RWPE1 (cell line): ENCODE measurements around the gene MYH10.

Source experiments
- CTCF ChIA-PET: fragments of 350-600 bp; sonication (Branson Sonifier 250); formaldehyde crosslinking; extraction: SDS; loops from one replicate; lab custom pipeline; 2021; lab: Yijun Ruan, JAX
- POLR2A ChIA-PET: fragments of 400-600 bp; formaldehyde crosslinking; extraction: SDS; loops from one replicate; lab custom pipeline; 2020; ENCODE audit warnings: antibody characterized with exemption; ENCODE audit not compliant: low non-redundant PET; lab: Yijun Ruan, JAX
- DNase-seq: peaks from one replicate; pipeline ENCODE4 v3.0.0; 2012; ENCODE audit warnings: low spot score
- H3K27ac ChIP-seq: fragments of 450-650 bp; 2 replicates; pipeline ENCODE4 v1.5.1; 2017
- TF ChIP-seq, protein P1 (sequence below): fragments of 450-650 bp; conservative IDR thresholded peaks from 2 replicates; pipeline ENCODE4 v1.5.1; 2017; ENCODE audit warnings: low read depth, mild to moderate bottlenecking

The MYH10 gene

DNA sequence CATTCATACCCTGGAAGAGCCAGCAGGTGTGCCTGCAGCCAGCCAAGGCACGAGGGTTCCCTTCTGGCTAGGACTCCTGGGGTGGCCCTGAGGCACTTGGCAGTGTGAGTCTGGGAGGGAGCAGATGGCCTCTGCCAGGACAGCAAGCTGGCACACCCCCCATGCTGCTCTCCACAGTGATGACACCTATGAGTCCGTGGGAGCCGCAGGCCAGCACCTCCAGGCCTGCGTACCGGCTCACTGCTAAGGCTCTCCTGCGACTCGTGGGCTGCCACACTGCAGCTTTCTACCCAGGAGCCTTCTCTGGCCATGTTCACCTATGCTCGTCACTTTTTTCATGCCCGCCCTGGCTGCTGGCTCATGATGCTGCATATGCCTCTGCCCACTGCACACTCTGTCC, 126.7 kb downstream of the MYH10 start:
- DNase-seq = no peak
- POLR2A ChIA-PET = no interaction called here
- no peak overlapping the region for H3K27ac ChIP-seq
- TF ChIP-seq, protein P1, sequence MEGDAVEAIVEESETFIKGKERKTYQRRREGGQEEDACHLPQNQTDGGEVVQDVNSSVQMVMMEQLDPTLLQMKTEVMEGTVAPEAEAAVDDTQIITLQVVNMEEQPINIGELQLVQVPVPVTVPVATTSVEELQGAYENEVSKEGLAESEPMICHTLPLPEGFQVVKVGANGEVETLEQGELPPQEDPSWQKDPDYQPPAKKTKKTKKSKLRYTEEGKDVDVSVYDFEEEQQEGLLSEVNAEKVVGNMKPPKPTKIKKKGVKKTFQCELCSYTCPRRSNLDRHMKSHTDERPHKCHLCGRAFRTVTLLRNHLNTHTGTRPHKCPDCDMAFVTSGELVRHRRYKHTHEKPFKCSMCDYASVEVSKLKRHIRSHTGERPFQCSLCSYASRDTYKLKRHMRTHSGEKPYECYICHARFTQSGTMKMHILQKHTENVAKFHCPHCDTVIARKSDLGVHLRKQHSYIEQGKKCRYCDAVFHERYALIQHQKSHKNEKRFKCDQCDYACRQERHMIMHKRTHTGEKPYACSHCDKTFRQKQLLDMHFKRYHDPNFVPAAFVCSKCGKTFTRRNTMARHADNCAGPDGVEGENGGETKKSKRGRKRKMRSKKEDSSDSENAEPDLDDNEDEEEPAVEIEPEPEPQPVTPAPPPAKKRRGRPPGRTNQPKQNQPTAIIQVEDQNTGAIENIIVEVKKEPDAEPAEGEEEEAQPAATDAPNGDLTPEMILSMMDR = no peak
- CTCF ChIA-PET = interaction anchor here (0.8 to 0.9 kb wide), 2 partner anchors 8 to 391 kb away, joined by 3 to 5 read pairs; no protein-coding TSS in a partner anchor

- ChIA-PET POLR2A (no interaction called here), CTCF (interaction anchor here (0.8 to 0.9 kb wide), 2 partner anchors 9 to 391 kb away, joined by 3 to 5 read pairs; no protein-coding TSS in a partner anchor)
- DNase-seq = no peak
- no peak overlapping the region for H3K27ac ChIP-seq
- TF ChIP-seq, protein P1 = no peak
These were observed 127.2 kb downstream of the MYH10 start for GRCh38 chr17:8503368-8503767.

- no peak overlapping the region for H3K27ac ChIP-seq
- ChIA-PET POLR2A (no interaction called here), CTCF (no interaction called here)
- no peak for DNase-seq
- TF ChIP-seq, protein P1 = no peak
These were observed 128.4 kb downstream of the MYH10 start for GRCh38 chr17:8502126-8502525.

- ChIA-PET CTCF (no interaction called here), POLR2A (no interaction called here)
- H3K27ac ChIP-seq = no peak overlapping the region
- DNase-seq = no peak
- TF ChIP-seq, protein P1 = no peak
These were observed 129.9 kb downstream of the MYH10 start for GRCh38 chr17:8500609-8501008.

- no peak overlapping the region for H3K27ac ChIP-seq
- TF ChIP-seq, protein P1 = no peak
- ChIA-PET CTCF (no interaction called here), POLR2A (no interaction called here)
- DNase-seq = no peak
These were observed 130.9 kb downstream of the MYH10 start for GRCh38 chr17:8499614-8500013.

DNA sequence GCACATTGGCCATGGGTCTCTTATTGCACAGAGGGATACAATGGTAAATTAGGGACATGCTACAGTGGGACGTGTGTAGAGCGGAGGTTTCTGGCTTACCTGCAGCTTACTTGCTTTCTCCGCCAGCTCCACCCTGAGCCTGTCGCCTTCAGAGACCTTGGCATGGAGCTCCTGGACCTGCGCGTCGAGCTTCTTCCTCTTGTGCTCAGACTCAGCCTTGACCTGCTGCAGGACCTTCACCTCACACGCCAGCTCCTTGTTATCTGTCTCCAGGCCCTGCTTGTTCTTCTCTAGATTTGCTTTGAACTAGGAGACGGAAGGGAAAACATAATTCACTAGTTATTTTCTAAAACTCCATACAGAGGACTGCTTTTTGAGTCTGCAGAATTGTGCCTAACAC, 131.4 kb downstream of the MYH10 start:
- TF ChIP-seq, protein P1 = no peak
- POLR2A ChIA-PET = no interaction called here
- CTCF ChIA-PET = interaction anchor here (0.6 kb wide), 2 partner anchors 247 to 396 kb away, joined by 3 to 5 read pairs; no protein-coding TSS in a partner anchor
- DNase-seq = no peak
- no peak overlapping the region for H3K27ac ChIP-seq
